Eye (tissue), 1 donor: ENCODE results near the gene NOD1.
"Not testable (repeated sequence)": the region's sequence is repeated elsewhere in the genome, so short reads cannot be mapped to it uniquely, and the experiment has no call there.

Experiments used
- DNase-seq: peaks from one replicate; pipeline ENCODE4 v3.0.0-alpha.2; 2015

NOD1 gene

GRCh38 chr7:30447466-30447865 lies 31.1 kb downstream of the NOD1 start:
- no peak for DNase-seq

- no peak for DNase-seq
These were observed 32.3 kb downstream of the NOD1 start for GRCh38 chr7:30446266-30446665.

GRCh38 chr7:30445770-30446169 lies 32.8 kb downstream of the NOD1 start:
- peak; percentile 39 for DNase-seq

GRCh38 chr7:30437823-30438574 lies 40.6 kb downstream of the NOD1 start:
- no peak for DNase-seq

DNA sequence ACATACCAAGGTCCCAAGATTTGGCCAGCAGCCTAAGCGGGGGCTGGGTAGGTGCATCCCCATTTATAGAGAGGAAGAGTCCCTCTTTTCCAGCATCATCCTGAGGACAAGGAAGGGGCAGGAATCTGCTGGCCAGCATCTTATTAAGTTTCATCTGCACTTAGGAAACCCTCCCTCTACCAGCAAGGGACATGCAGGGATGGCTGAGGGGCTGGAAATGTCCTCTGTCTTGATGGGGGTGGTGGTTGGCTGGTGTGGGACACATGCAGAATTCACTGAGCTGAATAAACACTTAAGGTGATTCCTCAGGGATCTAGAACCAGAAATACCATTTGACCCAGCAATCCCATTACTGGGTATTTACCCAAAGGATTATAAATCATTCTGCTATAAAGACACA lies 42.1 kb downstream of the NOD1 start:
- no peak for DNase-seq

- no peak for DNase-seq
These were observed 42.5 kb downstream of the NOD1 start for GRCh38 chr7:30436046-30436445.

GRCh38 chr7:30434140-30434799 lies 44.3 kb downstream of the NOD1 start:
- DNase-seq, result no peak

DNA sequence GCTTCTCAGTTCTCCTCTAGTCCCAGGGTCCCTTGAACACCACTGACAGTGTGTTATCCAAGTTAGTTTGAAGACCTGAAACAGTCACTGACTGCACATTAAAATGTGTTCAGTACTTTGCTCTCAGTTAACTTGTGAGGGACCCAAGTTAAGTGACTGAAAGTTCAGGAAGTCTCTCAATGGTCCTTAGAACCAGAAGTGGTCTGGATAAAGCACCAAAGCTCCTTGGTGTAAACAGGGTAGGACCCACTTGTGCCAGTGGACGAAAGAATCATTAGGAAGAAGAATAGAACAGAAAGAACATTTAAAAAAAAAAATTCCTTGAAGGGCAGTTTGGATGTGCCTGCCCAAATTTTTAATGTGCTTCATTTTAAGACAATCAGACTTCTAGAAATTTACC lies 45.1 kb downstream of the NOD1 start:
- no peak for DNase-seq

GRCh38 chr7:30433082-30433481 lies 45.5 kb downstream of the NOD1 start:
- no peak for DNase-seq

DNA sequence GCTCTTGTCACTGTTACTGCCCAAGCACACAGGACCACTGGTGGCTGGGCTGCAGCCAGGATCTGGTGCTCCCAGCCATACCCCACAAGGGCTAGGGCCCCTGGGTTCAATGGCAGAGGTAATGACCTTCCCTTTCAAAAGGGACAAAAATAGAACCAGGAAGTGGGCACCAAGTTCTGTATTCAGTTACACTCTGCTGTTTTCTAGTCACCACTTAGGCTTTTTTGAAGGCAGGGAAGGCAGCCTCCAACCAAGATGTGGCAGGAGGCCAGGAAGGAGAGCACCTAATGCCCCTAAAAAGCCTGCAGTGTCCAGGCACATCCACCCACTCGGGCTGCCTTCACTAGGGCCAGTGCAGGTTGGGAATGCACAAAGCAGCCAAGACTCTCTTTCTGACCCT lies 47.8 kb downstream of the NOD1 start:
- no peak for DNase-seq

DNA sequence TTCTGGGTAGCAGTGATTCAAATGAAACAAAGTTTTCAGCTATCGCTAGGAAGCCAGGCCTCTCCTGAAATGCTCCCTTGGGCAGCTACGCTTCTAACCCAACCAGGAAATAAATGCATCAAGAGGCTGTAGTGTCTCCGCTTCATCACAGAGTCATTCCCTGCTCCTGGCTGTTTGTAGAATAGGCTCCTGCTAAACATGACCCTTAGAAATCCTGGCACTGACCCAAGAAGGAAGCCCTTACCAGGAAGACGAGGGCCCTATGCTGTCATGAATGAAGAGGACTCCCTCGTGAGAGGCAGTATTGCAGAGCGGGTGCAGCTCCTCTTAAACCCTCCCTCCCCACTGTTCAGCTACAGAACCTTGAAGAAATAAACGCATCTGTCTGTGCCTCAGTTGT lies 48.3 kb downstream of the NOD1 start:
- DNase-seq, result peak; percentile 28

DNA sequence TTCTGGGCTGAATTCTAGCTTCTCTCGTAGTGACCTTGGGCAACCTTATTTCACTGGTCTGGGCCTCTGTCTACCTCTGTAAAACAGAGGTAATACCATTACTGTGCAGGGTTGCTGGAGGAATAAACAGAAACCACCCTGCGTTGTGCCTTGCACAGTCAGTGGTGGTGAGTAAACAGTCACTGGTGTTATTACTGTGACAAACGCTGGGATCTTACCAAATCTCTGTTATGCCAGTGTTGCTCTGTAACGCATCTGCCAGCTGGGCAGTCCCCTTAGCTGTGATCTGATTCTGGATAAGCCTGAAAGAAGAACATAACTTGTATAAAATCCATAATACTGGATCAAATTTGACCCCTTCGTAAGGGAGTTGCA lies 49.4 kb downstream of the NOD1 start:
- DNase-seq, result no peak

DNA sequence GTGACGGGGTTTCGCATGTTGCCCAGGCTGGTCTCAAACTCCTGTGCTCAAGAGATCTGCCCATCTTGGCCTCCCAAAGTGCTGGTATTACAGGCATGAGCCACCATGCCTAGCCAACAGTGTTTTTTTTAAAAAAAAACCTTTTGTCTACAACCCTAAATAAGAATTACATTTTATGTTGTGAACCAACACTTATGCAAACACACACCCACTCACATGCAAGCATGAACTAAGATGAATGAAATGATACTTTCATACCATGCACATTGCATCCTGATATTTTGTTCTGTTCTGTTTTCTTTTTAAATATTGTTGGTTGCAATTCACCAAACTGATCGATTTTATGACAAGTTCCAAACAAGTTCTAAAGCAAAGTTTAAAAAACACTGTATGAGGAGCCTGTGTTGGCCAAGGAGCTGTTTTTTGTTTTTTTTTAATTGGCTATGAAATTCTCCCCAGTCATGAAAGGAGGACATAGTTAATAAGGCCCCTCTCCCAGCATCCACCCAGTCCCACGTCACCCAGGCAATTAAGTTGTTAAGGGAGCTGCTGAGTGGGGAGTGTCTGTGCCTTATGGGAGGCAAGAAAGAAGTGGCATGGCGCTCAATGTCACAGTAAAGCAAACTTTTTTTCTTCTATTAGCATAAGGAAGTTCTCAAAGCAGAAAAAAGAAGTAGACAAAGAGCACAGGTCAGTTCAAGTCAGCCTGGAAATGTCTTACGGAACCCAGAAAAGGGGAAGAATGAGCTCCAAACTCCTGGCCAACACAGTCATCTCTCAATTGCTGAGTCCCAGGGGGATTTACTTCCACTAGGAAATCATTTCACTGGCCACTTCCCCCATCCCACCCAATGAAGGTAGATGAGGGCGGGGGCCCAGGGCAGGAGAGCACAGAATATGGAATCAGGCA lies 50.1 kb downstream of the NOD1 start:
- no peak for DNase-seq

DNA sequence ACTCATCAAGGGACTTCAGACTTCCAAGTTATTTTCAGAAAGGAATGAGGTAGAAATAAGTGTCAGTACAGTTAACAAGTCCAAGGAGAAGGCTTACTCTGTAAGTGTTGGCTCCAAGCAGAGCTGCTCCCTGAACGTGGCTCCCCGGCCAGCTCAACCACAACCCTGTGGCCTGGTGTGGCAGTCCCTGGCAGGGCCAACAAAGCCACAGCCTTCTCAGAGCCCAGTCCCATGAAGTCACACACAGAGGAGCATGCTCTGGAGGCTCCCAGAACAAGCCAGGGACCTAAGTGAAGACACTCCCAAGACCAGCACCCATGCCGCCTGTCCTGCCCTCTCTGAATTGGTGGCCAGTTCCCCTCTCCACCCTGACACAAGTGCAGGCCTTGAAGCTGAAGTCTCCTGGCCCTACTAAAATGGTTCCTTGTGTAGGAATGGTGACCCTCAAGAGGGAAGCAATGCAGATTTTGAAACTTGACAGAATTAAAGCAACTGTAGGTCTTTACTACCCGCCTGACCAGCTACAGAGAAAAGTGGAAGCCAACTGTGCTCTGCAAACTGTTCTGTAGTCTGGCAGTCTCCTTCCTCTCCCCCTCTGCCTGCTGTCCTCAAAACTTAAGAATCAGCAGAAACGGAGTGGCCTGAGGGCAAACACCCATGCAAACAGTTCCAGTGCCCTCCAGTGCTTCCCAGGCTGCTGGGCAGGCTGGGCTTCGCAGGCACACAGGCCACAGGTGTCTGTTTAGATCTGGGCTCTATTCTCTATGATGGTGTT lies 51.1 kb downstream of the NOD1 start:
- DNase-seq, result no peak

DNA sequence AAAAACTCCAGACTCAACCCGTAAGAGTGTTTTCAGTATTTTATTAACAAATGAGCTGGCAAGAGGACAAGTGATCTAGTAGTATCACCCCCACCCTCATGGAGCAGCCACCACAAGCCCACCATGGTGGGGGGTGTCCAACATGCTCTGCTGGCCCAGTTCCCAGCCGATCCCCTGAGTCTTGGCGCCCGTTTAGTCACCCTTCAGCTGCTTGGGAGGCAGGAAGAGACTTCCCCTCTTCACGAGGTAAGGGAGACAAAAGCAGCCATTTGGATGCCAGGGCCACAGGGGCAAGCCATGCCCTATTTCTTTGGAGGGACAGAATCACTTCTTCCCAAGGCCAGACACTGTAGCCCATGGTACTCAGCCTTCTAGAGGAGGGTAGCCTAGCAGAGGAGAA lies 54.1 kb downstream of the NOD1 start:
- DNase-seq, result no peak

GRCh38 chr7:30423788-30424505 lies 54.6 kb downstream of the NOD1 start:
- DNase-seq, result no peak

DNA sequence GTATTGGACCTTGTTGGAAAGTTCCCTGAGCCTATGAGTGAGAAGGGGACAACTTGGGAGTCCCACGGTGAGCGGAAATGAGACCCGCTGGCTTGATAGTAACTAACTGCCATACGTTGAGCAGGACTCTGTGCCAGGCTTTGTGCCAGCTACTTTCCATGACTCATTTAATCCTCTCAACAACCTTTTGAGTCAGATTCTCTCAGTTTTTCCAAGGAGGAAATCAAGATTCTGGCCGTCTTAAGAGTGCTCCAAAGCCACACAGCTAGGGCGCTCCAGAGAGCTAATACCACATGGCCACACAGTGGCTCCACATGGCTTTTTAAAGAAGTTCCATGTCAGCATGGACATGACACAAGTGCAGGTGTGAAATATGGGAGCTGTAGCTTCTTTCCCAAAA lies 55.7 kb downstream of the NOD1 start:
- no peak for DNase-seq

DNA sequence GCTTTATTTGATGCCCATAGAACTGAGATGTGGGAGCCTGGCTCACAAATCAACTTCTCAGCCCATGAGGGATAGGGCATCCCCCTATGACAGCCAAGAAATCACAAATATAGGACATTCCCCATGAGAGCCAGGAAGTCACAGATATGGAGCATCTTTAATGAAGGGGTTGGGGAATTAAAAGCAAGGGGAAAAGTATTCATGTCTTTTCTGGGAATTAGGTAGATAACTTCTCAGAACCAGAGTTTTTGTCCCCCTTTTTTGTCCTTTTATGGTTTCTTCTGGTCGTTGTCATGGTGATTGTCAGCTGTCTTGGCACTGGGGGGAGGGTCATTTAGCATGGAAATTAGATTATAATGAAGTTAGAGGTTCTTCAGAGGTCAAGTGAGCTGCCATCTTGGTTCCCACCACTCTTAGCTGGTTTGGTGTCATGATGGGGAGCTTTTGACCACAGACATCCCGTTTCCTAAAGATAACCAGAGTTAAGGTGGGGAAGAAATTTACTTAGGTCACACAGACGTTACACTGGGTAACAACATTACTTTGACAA lies 56.9 kb downstream of the NOD1 start:
- no peak for DNase-seq

DNA sequence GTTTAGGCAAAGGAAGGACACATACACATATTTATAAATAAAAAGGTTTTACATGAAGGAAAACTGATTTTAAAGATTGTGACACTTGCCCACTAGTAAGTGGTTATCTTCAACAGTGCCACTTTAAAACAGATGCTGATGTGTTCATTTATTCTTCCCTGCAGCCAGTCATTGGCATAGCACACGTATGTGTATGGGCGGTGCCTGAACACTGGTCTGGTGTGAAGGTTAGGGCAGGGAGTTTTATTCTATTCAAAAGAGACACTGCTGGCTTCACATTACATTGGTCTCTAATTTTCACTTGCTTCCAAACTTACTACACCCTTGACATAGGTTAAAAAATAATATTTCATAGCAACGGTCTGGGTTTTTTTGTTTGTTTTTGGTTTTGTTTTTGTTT lies 57.9 kb downstream of the NOD1 start:
- DNase-seq, result no peak

DNA sequence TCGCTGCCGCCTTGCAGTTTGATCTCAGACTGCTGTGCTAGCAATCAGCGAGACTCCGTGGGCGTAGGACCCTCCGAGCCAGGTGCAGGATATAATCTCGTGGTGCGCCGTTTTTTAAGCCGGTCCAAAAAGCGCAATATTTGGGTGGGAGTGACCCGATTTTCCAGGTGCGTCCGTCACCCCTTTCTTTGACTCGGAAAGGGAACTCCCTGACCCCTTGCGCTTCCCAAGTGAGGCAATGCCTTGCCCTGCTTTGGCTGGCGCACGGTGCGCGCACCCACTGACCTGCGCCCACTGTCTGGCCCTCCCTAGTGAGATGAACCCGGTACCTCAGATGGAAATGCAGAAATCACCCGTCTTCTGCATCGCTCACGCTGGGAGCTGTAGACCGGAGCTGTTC lies 58.5 kb downstream of the NOD1 start:
- not testable (repeated sequence) for DNase-seq

DNA sequence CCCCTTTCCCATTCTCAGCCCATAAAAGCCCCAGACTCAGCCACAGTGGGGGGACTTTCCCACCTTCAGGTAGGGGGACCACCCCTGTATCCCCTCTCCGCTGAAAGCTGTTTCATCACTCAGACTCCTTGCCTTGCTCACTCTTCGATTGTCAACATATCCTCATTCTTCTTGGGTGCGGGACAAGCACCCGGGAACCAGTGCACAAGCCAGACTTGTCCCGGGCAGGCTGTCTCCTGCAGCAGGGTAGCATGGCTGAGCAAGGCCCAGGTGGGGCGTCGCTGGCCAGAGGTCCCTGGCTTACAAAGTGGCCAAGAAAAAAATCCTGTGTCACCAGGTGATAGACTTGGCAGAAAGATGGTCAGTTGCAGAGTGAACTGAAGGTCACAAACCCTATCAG lies 64.7 kb downstream of the NOD1 start:
- DNase-seq, result no peak
